NCI-H2227 treated with DMSO at 0.1 percent for 48 hours (cell line): ENCODE results near the gene FBXW4.

Experiments used
- DNase-seq: peaks from one replicate; lab custom pipeline; 2025; lab: John Stamatoyannopoulos, UW

Gene FBXW4

DNA sequence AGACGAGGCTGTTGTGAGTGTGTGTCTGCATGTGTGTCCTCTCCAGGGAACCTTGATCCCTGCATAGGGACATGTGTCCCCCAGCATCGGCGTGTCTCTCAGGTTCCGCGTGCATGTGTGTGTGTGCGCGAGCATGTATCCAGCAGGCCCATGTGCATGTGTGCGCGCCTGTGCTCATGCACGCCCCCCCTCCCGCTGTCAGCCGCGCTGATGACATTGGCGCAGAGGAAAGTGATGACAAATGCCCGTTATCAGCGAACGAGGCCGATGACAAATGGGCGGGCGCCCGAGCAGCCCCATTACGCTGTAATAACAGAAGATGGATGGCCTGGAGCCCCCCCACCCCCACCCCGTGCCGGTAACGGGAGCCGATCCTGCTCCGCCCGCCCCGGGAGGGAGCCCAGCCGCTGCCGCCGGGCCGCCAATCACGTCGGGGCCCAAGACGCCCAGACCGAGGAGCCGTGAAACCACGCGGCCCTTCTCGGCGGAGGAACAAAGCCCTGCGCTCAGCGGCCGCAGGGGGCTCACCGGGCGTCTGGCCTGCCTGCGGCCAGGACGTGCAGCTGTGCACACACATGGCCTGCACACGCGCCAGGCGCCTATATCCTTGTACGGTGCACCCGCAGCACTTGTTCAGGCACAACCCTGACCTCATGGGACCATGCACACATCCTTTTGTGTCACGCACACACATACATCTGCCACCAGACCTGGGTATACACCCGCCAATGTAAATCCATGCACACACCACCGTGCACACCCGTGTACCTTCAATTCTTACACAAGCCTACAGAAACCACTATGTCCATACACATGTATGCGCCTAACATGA lies 128.4 kb downstream of the FBXW4 start:
- peak; percentile 52 for DNase-seq

DNA sequence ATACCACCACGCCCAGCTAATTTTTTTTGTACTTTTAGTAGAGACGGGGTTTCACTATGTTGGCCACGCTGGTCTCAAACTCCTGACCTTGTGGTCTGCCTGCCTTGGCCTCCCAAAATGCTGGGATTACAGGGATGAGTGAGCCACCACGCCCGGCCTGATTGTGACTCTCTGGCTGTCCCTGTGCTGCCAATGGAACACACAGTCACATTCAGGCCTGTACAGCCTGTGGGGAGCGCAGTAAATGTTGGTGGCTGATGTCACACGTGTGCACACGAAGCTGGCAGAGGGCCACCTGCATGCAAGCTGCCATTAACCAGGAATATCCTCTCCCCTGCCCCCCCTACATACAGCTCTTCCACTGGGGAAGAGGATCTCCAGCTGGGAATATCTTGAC lies 129.0 kb downstream of the FBXW4 start:
- no peak for DNase-seq

DNA sequence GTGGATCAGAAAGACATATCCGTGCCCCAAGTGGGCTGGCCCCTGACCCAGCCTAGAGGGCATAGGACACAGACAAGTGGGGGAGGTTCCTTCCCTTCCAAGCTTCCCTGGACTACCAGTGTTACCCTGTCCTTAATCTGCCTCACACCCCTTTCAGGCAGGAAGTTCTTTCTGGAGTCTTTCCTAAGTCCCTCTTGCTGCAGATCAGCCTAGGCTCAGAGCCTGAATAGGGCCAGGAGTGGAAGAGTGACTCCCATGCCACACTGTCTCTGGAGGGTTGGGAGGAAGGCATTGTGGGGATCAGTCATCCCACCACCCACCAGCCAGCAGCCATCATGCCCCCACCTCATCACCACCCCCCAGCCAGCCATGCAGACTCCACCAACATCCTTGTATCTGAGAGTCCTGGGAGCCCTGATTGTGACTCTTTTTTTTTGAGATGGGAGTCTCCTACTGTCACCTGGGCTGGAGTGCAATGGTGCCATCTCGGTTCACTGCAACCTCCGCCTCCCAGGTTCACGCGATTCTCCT lies 129.5 kb downstream of the FBXW4 start:
- no peak for DNase-seq

DNA sequence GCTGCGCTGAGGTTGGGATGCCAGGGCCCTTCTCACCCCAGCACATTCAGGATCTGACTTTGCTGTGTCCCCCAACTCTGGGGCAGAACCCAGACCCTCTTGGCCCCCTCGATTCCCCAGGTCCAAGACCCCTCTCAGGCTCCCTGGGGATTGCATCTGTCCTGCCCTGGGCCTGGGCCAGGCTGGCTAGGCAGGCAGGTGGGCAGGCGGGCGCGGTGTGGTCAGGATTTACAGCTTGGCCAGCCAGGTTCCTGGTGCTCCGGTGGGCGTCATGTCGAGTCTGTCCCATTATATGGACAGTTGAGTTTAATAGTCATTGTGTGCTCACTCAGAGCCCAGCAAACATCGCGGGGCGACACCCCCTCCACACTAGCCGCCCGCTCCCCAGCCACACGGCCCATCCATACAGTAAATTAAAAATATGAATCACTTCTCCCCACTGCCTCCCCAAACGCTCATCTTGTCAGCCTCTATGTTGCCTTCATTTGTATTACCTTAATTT lies 130.4 kb downstream of the FBXW4 start:
- no peak for DNase-seq

DNA sequence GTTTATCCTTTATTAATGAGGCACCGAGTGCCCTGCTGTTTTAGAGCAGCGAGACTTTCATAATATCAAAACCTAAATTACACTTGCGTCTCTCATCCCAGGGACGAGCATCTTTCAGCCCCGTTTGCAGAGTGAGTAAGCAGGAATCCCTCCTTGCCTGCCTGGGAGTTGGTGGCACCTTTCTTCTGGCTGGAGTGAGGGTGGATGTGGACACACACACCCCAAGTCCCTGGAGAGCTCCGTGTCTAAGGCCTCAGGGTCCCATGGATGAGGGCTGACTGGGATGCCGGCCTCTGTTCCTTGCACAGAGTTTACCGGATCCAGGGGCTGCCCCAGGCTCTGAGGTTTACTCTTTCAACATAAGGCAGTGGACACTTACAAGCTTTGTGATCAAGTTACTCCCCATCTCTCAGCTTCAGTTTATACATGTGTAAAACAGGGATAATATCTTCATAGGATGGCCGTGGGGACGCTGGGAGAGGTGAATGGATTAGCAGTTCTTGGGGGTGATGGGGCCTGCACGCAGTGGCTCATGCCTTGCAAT lies 131.4 kb downstream of the FBXW4 start:
- no peak for DNase-seq

DNA sequence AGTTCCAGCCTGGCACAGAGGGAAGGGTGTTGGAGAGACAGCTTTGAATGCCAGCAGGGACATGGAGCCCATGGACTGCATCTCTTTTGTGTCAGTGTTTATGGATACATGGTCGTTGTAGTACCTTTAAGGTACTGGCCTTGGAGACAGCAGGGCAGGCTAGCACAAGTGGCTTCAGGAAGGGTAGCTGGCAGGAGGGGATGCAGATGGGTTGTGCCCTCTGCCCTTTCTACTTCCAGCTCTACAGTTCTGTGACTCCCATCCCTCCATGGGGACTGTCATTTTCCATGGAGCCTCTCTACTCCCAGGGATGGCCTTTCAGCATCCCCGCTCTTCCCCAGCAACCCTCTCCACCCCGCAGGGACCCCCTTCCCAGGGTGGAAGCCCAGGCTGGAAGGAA lies 132.0 kb downstream of the FBXW4 start:
- DNase-seq: no peak

DNA sequence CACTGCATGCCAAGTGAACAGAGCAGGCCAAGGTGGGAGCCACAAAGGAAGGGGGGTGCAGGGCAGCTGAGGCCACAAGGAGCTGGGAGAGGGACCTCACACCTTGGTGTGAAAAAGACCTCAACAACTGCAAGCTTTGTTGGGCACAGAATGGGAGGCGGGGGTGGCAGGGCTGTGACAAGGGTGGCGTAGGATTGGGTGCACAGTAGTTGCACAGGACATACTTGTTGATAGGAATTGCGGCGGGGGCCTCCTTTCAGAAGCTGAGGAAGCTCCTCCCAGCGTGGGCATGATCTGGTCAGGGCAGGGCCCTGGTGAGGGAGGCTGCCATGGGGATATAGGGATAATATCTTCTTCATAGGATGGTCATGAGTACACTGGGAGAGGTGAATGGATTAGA lies 132.7 kb downstream of the FBXW4 start:
- DNase-seq: no peak

DNA sequence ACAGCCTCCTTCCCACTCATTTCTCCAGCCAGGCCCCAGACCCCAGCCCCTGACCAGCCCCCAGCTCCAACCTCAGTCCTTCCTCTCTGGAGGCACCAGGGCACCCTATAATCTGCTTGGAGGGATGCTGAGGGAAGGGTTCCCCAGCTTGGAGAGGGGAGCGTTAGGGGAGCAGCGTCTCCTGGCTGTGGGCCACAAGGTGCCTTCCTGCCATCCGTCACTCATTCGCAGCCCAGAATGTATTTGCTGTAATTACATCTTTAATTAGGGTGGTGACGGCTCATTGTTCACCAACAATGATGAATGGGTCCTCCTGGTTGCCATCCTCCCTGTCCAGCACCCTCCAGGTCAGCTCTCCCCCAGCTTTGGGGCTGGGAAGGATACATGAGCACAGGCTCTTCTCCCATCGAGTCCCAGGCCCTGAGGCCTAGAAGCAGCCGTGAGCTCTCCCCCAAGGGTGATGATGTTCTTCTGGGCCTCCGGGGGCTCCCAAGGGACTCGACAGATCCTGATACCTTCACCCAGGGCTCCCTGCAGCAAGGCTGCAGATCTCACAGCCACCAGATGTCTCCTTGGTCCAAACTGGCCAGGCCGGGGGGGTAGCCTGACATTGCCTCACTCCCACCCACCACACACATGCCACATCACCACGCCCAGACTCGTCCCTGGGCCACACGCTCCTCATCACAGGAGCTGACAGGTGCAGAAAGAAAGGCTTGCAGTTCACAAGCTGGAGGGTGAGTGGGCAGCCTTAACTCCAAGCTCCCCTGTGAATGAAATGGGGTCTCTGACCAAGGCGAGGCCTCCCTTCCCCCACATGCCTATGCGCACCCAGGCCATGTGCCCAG lies 133.7 kb downstream of the FBXW4 start:
- no peak for DNase-seq
